SU-DHL-6 (cell line): ENCODE data around the gene FIGN.

ENCODE experiments used
- CTCF ChIP-seq: fragments of 200-600 bp; sonication (generic); IDR thresholded peaks from one replicate; pipeline ENCODE4 v1.5.1; 2017; ENCODE audit warnings: antibody characterized with exemption, mild to moderate bottlenecking, low read length, moderate library complexity; ENCODE audit not compliant: insufficient read depth, poor library complexity, severe bottlenecking
- EZH2phosphoT487 ChIP-seq: fragments of 200-600 bp; sonication (generic), shearing (Covaris generic); conservative IDR thresholded peaks from 2 replicates; pipeline ENCODE4 v1.6.1; 2018; ENCODE audit warnings: mild to moderate bottlenecking, antibody characterized with exemption, low read length, moderate library complexity, mixed read lengths

GRCh38 chr2:163611557-163611906 lies 124.3 kb downstream of the FIGN start:
- TF ChIP-seq CTCF (no peak), EZH2phosphoT487 (no peak)
